DMS79 (cell line): ENCODE data around the gene TNFRSF17.
"Not testable (repeated sequence)": the region's sequence is repeated elsewhere in the genome, so short reads cannot be mapped to it uniquely, and the experiment has no call there.

ENCODE experiments used
- DNase-seq: peaks from one replicate; lab custom pipeline; 2025; lab: John Stamatoyannopoulos, UW

TNFRSF17 gene

GRCh38 chr16:11964761-11965551 lies at the start of gene TNFRSF17:
Gene TNFRSF17, plus strand, starts transcription at chr16:11965210. Its CDS starts 115 bp downstream, at chr16:11965325.
- DNase-seq, result no peak

DNA sequence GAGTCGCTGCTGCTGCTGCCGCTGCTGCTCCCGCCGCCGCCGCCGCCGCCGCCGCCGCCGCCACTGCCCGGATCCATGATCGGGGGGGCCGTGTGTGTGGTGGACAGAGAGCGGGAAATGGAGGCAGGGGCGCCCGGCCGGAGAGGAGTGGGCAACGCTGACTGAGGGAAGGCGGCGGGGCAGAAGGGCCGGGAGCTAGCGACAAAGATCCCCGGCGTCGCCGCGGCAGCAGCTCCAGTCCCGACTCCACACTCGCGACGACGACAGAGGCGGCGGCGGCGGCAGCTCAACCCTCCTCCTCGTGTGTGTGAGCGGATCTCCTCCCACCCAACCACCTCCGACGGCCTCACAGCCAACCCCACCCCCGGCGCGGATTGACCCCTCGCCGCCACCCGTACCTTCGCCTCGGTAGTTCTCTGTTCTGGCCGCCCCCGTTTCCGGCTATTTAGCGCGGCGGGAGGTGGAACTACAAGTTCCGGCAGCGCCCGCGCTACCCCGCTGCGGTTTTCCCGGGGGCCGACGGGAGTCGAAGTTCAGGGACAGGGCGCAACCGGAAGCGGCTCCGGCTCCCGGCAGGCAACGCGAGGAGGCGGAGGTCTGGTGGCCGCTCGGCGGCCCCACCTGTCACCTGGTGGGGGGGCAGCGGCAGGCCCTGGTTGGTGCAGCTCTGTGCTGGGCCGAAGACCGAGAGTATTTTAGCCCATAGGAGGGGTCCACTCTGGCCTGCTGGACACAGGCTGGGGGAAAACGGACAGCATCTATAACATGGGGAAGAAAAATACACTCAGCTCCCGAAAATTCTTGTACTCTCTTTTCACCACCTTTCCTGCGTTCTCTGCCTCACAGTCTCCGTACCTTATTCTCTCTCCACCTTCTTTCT lies 49.1 kb upstream of the TNFRSF17 start, which contains the start of gene GSPT1:
GSPT1 (minus strand) TSS at position 313 of the 880 bp plus-strand sequence; CDS start at position 77, 236 bp downstream.
- DNase-seq, result peak; percentile 94

- DNase-seq, result no peak
Observed at GRCh38 chr16:11916524-11917285, 48.3 kb upstream of the TNFRSF17 start.

- not testable (repeated sequence) for DNase-seq
Observed at GRCh38 chr16:11924046-11924445, 41.0 kb upstream of the TNFRSF17 start.

DNA sequence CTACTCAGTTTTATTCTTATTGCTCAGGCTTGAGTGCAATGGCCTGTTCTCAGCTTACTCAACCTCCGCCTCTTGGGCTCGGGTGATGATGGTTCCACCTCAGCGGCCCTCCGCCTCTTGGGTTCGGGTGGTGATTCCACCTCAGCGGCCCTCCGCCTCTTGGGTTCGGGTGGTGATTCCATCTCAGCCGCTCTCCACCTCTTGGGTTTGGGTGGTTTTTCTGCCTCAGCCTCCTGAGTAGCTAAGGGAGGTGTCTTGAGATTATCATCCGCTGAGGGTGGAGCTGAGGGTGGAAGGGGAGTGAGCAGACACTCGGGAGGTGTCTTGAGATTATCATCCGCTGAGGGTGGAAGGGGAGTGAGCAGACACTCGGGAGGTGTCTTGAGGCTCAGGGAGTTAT lies 37.7 kb upstream of the TNFRSF17 start:
- not testable (repeated sequence) for DNase-seq

DNA sequence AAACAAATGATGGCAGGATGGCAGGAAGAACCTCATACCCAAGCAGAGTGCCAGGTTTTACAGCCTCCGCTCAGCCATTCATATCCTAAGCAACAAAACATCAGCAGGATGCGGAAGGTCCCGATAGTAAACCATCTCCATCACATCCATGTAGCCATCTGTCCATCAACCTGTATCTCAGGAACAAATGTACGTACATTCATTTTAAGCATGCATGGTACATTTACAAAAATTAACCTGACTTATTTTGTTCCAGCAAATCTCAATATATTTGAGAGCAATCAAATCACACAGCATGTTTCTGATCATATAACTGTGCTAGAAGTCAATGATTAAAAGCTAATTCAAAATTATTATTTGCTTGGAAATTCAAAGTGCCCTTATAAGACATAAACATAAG lies 23.1 kb upstream of the TNFRSF17 start, which contains the start of gene NPIPB2:
NPIPB2 (minus strand) TSS at position 101 of the 400 bp plus-strand sequence; CDS start at position 101, 0 bp downstream.
- DNase-seq, result not testable (repeated sequence)

DNA sequence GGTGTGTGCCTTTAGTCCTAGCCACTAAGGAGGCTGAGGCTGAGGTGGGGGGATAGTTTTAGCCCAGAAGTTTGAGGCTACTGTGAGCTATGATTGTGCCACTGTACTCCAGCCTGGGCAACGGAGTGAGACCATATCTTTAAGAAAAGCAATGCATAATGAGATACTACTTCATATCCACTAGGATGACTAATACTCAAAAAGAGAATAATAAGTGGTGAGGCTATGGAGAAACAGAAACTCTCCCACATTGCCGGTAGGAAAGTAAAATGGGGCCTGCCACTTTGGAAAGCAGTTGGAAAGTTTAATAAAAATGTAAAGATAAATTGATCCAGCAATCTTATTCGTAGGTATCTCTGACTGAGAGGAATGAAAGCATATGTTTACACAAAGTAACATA lies 18.6 kb upstream of the TNFRSF17 start:
- DNase-seq, result no peak

- no peak for DNase-seq
Observed at GRCh38 chr16:11948819-11949218, 16.2 kb upstream of the TNFRSF17 start.

DNA sequence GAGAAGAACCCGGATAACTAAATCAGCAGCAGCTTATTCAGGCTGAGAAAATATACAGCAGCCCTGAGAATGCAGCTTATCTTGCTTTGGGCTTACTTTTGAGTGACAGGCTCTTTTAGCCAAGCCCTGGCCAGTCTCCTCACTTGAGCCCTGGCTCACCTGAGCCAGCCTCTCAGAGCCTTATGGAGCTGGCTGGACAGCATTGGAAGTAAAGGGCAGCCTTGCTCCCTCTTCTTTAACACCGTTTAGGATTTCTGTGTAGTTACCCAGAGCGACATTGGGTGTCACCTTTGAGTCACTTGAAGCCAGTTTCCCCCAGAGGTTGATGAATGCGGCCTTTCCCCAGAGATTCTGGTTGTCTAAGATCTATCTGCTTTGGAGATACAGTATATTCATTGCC lies 15.5 kb upstream of the TNFRSF17 start:
- DNase-seq, result no peak

GRCh38 chr16:11950388-11950787 lies 14.6 kb upstream of the TNFRSF17 start:
- DNase-seq, result no peak

DNA sequence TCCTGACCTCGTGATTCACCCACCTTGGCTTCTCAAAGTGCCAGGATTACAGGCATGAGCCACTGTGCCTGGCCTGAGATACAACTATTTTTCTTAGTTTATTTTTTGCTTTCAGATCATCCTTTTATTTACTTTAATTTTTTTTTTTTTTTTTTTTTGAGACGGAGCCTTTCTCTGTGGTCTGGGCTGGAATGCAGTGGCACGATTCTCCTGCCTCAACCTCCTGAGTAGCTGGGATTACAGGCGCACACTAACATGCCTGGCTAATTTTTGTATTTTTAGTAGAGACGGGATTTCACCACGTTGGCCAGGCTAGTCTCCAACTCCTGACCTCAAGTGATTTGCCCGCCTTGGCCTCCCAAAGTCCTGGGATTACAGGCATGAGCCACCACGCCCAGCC lies 11.4 kb upstream of the TNFRSF17 start:
- not testable (repeated sequence) for DNase-seq

GRCh38 chr16:11955713-11956123 lies 9.3 kb upstream of the TNFRSF17 start:
- no peak for DNase-seq

DNA sequence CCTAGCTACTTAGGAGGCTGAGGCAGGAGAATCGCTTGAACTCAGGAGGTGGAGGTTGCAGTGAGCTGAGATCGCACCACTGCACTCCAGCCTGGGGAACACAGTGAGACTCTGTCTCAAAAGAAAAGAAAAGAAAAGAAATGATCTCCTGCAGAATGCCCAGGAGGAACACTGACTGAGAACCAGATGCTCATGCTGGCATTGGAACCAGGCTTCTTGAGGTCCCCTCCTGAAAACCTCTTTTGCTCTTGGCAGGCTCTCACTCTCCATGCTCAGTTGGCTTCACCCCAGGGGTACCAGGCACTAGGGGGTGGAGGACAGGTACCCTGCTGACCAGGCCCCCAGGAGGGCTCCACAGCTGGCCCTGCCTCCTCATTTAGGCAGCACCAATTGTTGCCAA lies 8.5 kb upstream of the TNFRSF17 start:
- DNase-seq, result no peak

DNA sequence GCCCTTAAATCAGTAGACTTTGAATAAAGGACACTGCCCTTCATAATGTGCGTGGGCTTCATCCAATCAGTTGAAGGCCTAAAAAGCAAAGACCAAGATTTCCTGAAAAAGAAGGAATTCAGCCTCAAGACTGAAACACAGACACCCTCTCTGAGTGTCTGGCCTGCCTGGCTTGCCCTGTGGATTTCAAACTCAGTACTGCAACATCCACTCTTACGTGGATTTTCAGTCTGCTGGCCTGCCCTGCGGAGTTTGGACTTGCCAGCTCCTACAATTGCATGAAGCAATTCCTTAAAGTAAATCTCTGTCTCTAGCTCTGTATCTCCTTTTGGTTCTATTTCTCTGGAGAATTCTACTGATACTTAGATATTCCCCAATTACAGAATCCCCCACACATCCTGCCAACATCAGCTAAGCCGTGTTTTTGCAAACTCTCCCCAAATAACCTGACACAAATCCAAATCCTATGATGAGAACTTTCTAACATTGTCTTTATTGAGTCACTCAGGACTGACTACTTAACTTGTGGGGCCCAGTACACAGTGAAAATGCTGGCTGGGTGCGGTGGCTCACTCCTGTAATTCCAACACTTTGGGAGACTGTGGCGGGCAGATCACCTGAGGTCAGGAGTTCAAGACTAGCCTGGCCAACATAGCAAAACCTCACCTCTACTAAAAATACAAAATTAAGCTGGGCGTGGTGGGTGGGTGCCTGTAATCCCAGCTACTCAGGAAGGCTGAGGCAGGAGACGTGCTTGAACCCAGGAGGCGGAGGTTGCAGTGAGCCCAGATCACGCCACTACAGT lies 7.2 kb upstream of the TNFRSF17 start:
- DNase-seq, result no peak

DNA sequence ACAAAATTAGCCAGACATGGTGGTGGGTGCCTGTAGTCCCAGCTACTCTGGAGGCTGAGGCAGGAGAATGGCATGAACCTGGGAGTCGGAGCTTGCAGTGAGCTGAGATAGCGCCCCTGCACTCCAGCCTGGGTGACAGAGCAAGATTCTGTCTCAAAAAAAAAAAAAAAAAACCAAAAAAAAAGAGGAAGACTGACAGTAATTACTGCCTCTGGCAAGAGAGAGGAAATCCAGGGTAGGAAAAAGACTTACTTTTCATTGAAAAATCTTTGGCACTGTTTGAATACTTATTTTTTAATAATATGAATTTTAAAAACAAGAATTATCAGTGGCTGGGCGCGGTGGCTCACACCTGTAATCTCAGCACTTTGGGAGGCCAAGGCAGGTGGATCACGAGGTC lies 2.6 kb upstream of the TNFRSF17 start:
- DNase-seq, result not testable (repeated sequence)

DNA sequence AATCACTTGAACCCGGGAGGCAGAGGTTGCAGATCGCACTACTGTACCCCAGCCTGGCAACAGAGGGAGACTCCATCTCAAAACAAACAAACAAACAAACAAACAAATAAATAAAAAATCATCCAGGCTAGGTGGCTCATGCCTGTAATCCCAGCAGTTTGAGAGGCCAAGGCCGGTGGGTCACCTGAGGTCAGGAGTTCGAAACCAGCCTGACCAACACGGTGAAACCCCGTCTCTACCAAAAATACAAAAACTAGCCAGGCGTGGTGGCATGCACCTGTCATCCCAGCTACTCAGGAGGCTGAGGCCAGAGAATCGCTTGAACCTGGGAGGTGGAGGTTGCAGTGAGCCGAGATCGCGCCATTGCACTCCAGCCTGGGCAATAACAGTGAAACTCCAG lies 2.0 kb upstream of the TNFRSF17 start:
- not testable (repeated sequence) for DNase-seq

DNA sequence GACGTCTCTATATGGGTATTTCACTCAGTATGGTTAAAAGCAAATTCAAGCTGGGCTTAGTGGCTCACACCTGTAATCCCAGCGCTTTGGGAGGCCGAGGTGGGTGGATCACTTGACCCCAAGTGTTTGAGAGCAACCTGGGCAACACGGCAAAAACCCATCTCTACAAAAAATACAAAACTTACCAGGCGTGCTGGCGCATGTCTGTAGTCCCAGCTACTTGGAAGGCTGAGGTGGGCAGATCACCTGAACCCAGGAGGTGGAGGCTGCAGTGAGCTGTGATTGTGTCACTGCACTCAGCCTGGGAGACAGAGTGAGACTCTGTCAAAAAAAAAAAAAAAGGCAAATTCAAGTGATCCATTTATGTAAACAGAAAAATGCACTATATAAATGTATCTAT lies 1.3 kb upstream of the TNFRSF17 start:
- DNase-seq, result no peak

- no peak for DNase-seq
Observed at GRCh38 chr16:11966173-11966572, 1.2 kb downstream of the TNFRSF17 start.

DNA sequence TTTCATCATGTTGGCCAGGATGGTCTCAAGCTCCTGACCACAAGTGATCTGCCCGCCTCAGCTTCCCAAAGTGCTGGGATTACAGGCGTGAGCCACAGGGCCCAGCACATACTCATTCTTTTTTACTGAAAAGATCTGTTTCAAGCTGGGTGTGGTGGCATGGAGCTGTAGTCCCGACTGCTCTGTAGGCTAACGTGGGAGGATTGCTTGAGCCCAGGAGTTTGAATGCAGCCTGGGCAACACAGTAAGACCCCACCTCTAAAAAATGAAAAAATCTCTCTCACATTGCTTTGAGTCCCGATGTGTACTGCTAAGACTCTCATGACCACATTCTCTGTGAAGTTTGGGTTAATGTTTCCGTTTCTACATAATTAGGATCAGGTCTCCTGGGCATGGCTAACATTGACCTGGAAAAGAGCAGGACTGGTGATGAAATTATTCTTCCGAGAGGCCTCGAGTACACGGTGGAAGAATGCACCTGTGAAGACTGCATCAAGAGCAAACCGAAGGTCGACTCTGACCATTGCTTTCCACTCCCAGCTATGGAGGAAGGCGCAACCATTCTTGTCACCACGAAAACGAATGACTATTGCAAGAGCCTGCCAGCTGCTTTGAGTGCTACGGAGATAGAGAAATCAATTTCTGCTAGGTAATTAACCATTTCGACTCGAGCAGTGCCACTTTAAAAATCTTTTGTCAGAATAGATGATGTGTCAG lies 2.3 kb downstream of the TNFRSF17 start:
- no peak for DNase-seq

DNA sequence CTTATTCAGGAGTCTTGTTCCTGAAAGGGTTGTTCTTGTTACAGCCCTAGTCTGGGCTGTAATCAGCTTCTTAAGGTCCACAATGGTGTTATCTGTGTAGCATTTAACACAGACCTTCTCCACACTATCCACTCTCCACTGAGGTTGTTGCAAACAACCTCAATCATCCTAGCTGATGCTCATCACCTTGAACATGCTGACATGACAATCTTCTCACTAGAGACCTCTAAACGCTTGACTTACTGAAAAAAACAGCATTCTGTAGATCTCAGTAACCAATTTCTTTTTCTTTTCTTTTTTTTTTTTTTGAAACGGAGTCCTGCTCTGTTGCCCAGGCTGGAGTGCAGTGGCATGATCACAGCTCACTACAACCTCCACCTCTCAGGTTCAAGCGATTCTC lies 3.6 kb downstream of the TNFRSF17 start:
- no peak for DNase-seq
